Tibial nerve (tissue), 4 donors: ENCODE results near the gene SLC16A8.

ENCODE experiments used
- CTCF ChIP-seq, 5 experiments: fragments of 200-600 bp in 3 of 5; fragments of 450-650 bp in 2 of 5; sonication (generic) in 3 of 5; IDR thresholded peaks; one replicate each; pipeline ENCODE4 v1.5.1; 2016 to 2019; ENCODE audit warnings: antibody characterized with exemption in 5 of 5, mild to moderate bottlenecking in 3 of 5, moderate library complexity in 2 of 5
- EP300 ChIP-seq, 2 donors: sonication (generic); formaldehyde crosslinking; IDR thresholded peaks; one replicate each; pipeline ENCODE4 v1.6.1; 2017; ENCODE audit warnings: antibody characterized with exemption in 2 of 2, mild to moderate bottlenecking in 1 of 2
- POLR2A ChIP-seq, 2 donors: fragments of 450-650 bp; IDR thresholded peaks; one replicate each; pipeline ENCODE4 v1.6.1; 2017; ENCODE audit warnings: antibody characterized with exemption in 2 of 2, mild to moderate bottlenecking in 2 of 2, moderate library complexity in 2 of 2

DNA sequence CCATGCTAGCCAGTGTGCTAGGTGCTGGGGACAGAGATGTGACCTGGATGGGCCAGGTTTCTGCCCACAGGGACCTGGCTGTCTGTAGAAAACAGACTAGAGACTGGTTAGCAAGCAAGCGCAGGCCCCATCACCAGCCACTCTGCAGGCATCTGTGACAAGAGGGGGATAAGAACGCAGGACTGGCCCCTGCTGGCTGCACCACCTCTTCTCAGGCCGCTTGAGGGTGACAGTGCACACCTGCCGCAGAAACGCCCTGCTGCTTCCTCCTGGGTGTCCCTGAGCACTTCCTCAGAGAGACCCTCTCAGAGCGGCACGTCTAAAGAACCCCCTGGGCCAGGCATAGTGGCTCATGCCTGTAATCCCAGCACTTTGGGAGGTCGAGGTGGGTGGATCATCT, 32.7 kb downstream of the SLC16A8 start:
- TF ChIP-seq CTCF (IDR thresholded peaks at IDR 0.05): no peak
- no peak for TF ChIP-seq POLR2A (IDR thresholded peaks at IDR 0.05)
- no peak for TF ChIP-seq EP300 (IDR thresholded peaks at IDR 0.05)
